Spleen (tissue), 7 donors: ENCODE data around the gene MAMSTR.

Experiments
- CTCF ChIP-seq, 11 experiments: fragments of 200-600 bp in 7 of 11; fragments of 450-650 bp in 4 of 11; sonication (generic) in 4 of 11; IDR thresholded peaks in 8 of 11; conservative IDR thresholded peaks in 3 of 11; 1 replicate in 7 of 11; 2 replicates in 4 of 11; pipeline versions ENCODE4 v1.4.0 to v1.8.0; 2016 to 2021; ENCODE audit warnings: antibody characterized with exemption in 11 of 11, inconsistent platforms in 4 of 11, mild to moderate bottlenecking in 1 of 11
- POLR2A ChIP-seq, 3 donors: fragments of 450-650 bp; IDR thresholded peaks; one replicate each; pipeline ENCODE4 v1.5.1; 2017; ENCODE audit warnings: antibody characterized with exemption in 3 of 3, mild to moderate bottlenecking in 1 of 3
- POLR2AphosphoS5 ChIP-seq, 3 donors: sonication (generic); formaldehyde crosslinking; IDR thresholded peaks; one replicate each; pipeline ENCODE4 v1.5.1; 2017; ENCODE audit warnings: antibody characterized with exemption in 3 of 3
- donor health status: DM: no; HTN: no; CAD: no; lungs with moderate emphysema.
- donor health status: DM: no; HTN: no; CAD: no.
- donor health status: DM: no; HTN: no; CAD: no.

GRCh38 chr19:48751845-48752495 lies 32.4 kb upstream of the MAMSTR start:
- TF ChIP-seq CTCF (IDR thresholded peaks at IDR 0.05 in 8 of 11, conservative IDR thresholded peaks at IDR 0.05 in 3 of 11) (no peak), POLR2A (IDR thresholded peaks at IDR 0.05) (no peak), POLR2AphosphoS5 (IDR thresholded peaks at IDR 0.05) (no peak)
